ENCODE data around the gene PTCH2. TPM values are rescaled to one million over a fixed set of nuclear protein-coding genes. Genes with fewer than 3 reads are reported as not detected.

The PTCH2 gene
- total RNA-seq, 2 donors from 2014 or later: 0.22 to 0.24 TPM

DNA sequence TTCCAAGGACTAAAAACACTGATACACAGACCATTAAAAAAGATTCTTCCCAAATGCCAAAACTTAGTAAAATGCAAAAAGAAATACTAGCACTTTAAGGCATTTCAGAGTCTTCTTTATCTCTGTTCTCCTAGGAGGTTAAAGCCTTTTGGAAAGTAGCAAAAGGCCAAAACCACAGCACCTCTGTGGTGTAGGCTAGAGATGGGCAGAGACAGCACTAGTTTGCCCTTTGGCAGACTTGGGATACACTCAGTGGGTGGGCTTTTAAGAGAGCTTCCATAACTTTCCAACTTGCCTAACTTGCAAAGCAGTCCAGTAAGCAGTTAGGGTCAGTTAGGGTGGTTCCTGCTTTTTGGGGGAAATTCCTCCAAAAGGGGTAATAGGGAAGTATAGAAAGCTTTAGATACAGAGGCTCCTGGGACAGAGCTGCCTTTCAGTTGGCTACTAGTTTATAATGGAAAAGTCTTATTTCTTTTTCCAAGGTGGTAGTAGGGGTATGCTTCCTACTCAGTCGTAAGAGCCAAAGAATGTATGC, 17.9 kb upstream of the PTCH2 start:
- no peak for DNase-seq (ENCODE audit: low spot score)
- Histone ChIP-seq H3K27me3 (no peaks in the 10 kb centered on the region), H3K9me3 (no peaks in the 10 kb centered on the region), H3K4me1 (peaks cover 0 to 12% of the 10 kb centered on the region in 2 donors), H3K36me3 (peaks cover 12% of the 10 kb centered on the region), H3K27ac (no peak overlapping the region), H3K4me3 (no peak overlapping the region)
- TF ChIP-seq, protein P1, sequence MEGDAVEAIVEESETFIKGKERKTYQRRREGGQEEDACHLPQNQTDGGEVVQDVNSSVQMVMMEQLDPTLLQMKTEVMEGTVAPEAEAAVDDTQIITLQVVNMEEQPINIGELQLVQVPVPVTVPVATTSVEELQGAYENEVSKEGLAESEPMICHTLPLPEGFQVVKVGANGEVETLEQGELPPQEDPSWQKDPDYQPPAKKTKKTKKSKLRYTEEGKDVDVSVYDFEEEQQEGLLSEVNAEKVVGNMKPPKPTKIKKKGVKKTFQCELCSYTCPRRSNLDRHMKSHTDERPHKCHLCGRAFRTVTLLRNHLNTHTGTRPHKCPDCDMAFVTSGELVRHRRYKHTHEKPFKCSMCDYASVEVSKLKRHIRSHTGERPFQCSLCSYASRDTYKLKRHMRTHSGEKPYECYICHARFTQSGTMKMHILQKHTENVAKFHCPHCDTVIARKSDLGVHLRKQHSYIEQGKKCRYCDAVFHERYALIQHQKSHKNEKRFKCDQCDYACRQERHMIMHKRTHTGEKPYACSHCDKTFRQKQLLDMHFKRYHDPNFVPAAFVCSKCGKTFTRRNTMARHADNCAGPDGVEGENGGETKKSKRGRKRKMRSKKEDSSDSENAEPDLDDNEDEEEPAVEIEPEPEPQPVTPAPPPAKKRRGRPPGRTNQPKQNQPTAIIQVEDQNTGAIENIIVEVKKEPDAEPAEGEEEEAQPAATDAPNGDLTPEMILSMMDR (IDR thresholded peaks at IDR 0.05): no peak

DNA sequence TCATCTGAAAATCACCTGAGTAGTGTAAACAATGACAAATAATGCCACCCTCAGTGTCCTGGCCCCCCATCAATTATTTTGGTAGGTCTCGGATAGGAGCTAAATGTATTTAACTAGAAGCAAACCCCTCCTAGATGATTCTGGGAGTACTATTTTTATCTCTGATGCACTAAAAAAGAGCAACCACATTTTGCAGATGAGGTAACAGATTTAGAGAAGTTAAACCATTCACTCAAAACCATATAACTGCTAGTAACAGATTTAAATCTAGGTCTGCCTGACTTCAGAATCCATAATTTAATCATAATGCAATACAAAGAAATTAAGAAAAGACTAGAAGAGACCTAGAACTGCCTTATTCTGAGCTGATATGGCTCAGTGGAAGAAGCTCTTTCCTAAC, 17.3 kb upstream of the PTCH2 start:
- DNase-seq (ENCODE audit: low spot score): no peak
- Histone ChIP-seq H3K9me3 (no peaks in the 10 kb centered on the region), H3K4me1 (peaks cover 0 to 12% of the 10 kb centered on the region in 2 donors), H3K36me3 (peaks cover 12% of the 10 kb centered on the region), H3K4me3 (no peak overlapping the region), H3K27ac (no peak overlapping the region), H3K27me3 (no peaks in the 10 kb centered on the region)
- TF ChIP-seq, protein P1 (IDR thresholded peaks at IDR 0.05): no peak

DNA sequence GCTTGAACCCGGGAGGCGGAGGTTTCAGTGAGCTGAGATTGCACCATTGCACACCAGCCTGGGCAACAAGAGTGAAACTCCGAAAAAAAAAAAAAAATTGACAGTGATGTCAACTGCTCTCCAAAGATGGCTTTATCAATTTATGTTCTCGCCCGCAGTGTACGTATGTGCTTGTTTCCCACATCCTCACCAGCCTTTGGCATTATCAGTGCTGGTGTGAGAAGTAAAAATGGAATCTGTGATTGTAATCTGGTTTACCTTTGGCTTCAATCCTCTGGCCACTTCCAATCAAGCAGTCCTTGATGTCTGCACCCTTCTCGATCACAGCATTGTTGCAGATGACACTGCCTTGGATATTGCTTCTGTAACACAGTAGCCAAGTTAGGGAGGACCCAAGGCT, 14.4 kb upstream of the PTCH2 start:
- Histone ChIP-seq H3K27ac (no peak overlapping the region), H3K4me3 (no peak overlapping the region), H3K4me1 (peaks cover 0 to 12% of the 10 kb centered on the region in 2 donors), H3K9me3 (no peaks in the 10 kb centered on the region), H3K27me3 (no peaks in the 10 kb centered on the region), H3K36me3 (peaks cover 12% of the 10 kb centered on the region)
- TF ChIP-seq, protein P1 (IDR thresholded peaks at IDR 0.05): no peak
- no peak for DNase-seq (ENCODE audit: low spot score)

DNA sequence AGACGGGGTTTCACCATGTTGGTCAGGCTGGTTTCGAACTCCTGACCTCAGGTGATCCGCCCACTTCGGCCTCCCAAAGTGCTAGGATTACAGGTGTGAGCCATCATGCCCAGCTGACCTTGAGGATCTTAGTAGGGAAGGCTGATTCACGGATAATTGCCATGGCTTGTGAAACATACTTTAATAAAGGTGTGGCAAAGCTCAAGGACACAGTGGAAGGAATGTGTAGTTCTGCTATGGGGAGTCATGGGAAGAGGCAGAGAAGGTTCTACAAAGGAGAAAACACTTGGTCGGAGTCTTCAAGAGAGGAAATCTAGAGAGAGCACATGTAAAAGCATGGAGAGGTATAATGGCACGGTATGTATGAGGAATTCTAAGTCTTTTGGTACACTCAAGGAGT, 12.7 kb upstream of the PTCH2 start:
- H3K36me3 ChIP-seq: peaks cover 13% of the 10 kb centered on the region
- no peaks in the 10 kb centered on the region for H3K27me3 ChIP-seq
- TF ChIP-seq, protein P1 (IDR thresholded peaks at IDR 0.05): no peak
- no peak overlapping the region for H3K4me3 ChIP-seq
- H3K27ac ChIP-seq: no peak overlapping the region
- no peaks in the 10 kb centered on the region for H3K9me3 ChIP-seq
- no peaks in the 10 kb centered on the region for H3K4me1 ChIP-seq
- no peak for DNase-seq (ENCODE audit: low spot score)

DNA sequence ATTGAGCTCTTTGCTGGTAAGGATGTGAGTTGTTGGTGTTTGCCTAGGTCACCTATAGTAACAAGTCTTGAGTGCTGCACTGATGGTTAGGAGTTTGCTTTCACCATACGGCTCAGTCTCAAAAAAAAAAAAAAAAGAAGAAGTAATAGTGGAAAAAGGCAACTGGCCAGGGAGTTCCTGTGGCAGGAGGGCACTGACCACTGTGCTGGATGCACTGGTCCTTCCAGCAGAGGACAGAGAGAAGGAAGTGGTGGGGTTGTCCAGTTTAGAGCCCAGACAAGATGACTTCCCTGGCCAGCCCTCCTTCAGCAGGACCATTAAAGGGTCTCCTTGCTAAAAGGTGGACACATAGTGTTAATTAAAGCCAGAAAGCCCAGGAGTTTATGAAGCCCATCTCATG, 11.9 kb upstream of the PTCH2 start:
- DNase-seq (ENCODE audit: low spot score): no peak

More for the DNA sequence above, 11.9 kb upstream of the PTCH2 start:
- TF ChIP-seq, protein P1 (IDR thresholded peaks at IDR 0.05): no peak
- Histone ChIP-seq H3K36me3 (peaks cover 20% of the 10 kb centered on the region), H3K4me3 (no peak overlapping the region), H3K27ac (no peak overlapping the region), H3K9me3 (no peaks in the 10 kb centered on the region), H3K4me1 (no peaks in the 10 kb centered on the region), H3K27me3 (no peaks in the 10 kb centered on the region)
